ENCODE measurements around the gene DYNC1H1.
A peak's percentile ranks its signal among the peaks of the same experiment; 100 is the strongest.

Gene DYNC1H1

DNA sequence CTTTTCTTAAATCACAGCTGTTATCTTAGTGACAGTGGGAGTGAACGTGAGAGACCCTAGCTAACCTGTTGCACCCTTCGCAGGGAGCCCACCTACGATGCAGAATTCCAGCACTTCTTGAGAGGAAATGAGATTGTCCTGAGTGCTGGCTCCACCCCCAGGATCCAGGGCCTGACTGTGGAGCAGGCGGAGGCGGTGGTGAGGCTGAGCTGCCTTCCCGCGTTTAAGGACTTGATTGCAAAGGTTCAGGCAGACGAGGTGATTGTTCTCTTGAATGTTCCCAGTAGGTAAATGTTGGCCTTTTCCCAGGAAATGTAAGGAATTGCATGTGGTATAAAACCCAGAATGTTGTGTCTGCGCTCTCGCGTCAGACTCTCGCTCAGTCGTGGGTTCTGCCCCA is 75.8 kb downstream of the DYNC1H1 start:
- DNase-seq (ENCODE audit: low read depth), result no peak
- no peak overlapping the region for H3K4me3 ChIP-seq (replicated peaks; ENCODE audit: low read depth, low read length)
- TF ChIP-seq, protein P1, sequence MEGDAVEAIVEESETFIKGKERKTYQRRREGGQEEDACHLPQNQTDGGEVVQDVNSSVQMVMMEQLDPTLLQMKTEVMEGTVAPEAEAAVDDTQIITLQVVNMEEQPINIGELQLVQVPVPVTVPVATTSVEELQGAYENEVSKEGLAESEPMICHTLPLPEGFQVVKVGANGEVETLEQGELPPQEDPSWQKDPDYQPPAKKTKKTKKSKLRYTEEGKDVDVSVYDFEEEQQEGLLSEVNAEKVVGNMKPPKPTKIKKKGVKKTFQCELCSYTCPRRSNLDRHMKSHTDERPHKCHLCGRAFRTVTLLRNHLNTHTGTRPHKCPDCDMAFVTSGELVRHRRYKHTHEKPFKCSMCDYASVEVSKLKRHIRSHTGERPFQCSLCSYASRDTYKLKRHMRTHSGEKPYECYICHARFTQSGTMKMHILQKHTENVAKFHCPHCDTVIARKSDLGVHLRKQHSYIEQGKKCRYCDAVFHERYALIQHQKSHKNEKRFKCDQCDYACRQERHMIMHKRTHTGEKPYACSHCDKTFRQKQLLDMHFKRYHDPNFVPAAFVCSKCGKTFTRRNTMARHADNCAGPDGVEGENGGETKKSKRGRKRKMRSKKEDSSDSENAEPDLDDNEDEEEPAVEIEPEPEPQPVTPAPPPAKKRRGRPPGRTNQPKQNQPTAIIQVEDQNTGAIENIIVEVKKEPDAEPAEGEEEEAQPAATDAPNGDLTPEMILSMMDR (IDR thresholded peaks at IDR 0.05; ENCODE audit: low read length, missing control alignments), result no peak

DNA sequence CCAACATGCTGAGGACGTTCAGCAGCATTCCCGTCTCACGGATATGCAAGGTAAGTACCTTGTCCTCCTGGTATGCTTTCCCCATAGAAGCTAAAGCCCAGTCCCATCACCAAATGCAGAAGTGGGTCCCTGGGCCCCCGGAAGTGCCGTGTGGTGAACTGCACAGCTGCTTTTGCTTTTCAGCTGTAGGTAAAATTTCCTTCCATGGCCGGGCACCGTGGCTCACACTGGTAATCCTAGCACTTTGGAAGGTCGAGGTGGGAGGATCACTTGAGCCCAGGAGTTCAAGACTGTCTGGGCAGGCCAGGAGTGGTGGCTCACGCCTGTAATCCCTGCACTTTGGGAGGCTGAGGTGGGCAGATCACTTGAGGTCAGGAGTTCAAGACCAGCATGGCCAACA is 78.3 kb downstream of the DYNC1H1 start:
- TF ChIP-seq, protein P1 (IDR thresholded peaks at IDR 0.05; ENCODE audit: low read length, missing control alignments), result no peak
- no peak for DNase-seq (ENCODE audit: low read depth)
- H3K4me3 ChIP-seq (replicated peaks; ENCODE audit: low read depth, low read length), result no peak overlapping the region

DNA sequence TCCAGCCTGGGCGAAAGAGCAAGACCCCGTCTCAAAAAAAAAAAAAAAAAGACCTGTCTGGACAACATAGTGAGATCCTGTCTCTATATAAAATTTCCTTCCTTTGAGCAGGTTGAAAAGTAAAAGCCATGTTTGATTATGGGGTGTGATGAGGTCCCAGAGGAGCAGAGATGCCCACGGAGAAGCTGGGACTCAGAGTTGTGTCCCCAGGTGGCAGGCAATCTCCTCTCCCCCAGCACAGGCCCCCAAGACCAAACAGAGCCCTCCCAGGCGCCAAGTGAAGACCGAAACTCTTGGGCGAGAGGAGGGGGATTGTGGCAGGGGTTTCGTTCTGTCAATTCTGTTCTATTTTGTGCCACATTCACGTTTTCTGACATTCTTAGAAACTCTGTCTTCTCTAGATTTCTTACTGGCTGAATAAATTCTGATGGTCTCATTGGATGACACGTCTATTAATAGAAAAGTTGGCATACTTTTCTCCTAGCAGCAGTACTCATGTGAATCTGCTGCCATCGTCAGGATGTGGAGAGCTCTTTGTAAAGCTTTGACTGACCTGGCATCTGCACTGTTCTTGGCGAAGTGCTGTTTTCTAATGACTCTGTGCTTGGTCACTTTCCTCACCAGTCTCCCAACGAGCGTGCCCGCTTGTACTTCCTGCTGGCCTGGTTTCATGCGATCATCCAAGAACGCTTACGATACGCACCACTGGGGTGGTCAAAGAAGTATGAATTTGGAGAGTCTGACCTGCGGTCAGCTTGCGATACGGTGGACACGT is 79.1 kb downstream of the DYNC1H1 start:
- no peak overlapping the region for H3K4me3 ChIP-seq (replicated peaks; ENCODE audit: low read depth, low read length)
- TF ChIP-seq, protein P1 (IDR thresholded peaks at IDR 0.05; ENCODE audit: low read length, missing control alignments), result no peak
- no peak for DNase-seq (ENCODE audit: low read depth)

DNA sequence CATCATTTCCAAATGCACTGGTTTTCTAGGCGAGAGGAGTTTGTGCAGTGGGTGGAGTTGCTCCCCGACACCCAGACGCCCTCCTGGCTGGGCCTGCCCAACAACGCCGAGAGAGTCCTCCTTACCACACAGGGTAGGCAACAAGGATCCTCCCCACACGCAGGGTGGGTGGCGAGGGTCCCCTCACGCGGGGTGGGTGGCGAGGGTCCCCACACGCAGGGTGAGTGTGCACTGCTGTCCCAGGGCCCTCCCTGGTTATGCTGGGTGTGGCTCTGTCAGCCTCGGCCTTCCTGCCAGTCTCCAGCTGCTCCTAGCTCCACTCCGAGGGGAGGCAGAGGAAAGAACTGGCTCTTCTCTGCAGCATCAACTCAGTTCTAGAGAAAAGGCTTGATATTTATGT is 80.2 kb downstream of the DYNC1H1 start:
- TF ChIP-seq, protein P1 (IDR thresholded peaks at IDR 0.05; ENCODE audit: low read length, missing control alignments), result no peak
- DNase-seq (ENCODE audit: low read depth), result no peak
- H3K4me3 ChIP-seq (replicated peaks; ENCODE audit: low read depth, low read length), result no peak overlapping the region

DNA sequence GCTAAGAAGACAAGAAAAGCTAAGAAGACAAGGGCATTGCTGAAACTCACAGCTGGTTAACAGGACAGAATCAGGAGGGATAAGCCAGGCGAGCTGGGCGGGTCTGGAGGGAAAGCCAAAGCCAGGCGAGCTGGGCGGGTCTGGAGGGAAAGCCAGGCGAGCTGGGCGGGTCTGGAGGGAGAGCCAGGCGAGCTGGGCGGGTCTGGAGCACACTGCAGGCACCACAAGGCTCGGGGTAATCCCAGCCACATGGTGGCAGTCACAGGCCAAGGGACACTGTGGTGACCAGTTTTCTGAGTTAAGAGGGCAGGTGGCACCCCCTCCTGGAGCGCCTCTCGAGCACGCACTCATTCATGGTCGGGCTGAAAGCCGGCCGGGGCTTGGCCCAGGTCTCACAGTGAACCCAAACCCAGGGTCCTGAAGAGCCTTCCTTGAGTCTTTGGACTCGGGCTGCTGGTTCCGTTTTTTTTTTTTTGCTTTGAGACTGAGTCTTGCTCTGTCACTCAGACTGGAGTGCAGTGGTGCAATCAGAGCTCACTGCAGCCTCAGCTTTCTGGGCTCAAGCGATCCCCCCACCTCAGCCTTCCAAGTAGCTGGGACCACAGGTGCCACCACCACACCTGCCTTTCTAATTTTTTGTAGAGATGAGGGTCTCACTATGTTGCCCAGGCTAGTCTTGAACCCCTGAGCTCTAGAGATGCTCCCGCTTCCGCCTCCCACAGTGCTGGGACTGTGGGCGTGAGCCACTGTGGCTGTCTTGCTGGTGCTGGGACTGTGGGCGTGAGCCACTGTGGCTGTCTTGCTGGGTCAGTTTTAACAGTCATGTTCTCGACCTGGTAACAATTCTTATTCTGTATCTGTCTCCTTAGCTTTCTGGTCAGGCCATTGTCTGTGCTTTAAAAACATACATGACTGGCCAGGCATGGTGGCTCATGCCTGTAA is 82.2 kb downstream of the DYNC1H1 start:
- TF ChIP-seq, protein P1 (IDR thresholded peaks at IDR 0.05; ENCODE audit: low read length, missing control alignments), result no peak
- DNase-seq (ENCODE audit: low read depth), result peak; percentile 30

DNA sequence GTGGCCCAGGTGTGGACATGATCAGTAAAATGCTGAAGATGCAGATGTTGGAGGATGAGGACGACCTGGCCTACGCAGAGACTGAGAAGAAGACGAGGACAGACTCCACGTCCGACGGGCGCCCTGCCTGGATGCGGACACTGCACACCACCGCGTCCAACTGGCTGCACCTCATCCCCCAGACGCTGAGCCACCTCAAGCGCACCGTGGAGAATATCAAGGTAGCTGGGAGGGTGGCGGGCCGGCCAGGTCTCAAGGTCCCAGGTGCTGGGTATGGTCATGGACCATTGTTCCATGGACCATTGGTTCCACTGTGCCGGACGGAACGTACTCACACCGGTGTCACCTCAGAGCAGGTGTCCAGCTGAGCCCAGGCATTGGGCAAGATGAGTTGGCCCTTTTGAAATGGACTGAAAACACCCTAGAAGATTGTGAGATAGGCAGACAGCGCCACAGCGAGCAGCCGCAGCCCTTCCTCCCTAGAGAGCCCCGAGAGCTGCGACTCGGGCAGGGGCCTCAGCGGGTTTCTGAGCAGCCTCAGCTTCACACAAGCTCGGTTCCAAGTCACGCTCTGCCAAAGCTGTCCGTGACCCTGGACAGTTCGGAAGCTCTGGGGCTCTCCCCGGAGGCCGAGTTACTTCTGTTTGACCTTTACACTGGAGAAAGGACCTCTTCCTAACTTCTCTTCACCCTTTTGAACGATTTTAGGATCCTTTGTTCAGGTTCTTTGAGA is 83.6 kb downstream of the DYNC1H1 start:
- H3K4me3 ChIP-seq (replicated peaks; ENCODE audit: low read depth, low read length), result no peak overlapping the region
- TF ChIP-seq, protein P1 (IDR thresholded peaks at IDR 0.05; ENCODE audit: low read length, missing control alignments), result no peak
- no peak for DNase-seq (ENCODE audit: low read depth)

More for the DNA sequence above, 82.2 kb downstream of the DYNC1H1 start:
- no peak overlapping the region for H3K4me3 ChIP-seq (replicated peaks; ENCODE audit: low read depth, low read length)

Data from fibroblast of pulmonary artery (primary cell).